ENCODE results near the gene SELENOW.

Gene SELENOW

DNA sequence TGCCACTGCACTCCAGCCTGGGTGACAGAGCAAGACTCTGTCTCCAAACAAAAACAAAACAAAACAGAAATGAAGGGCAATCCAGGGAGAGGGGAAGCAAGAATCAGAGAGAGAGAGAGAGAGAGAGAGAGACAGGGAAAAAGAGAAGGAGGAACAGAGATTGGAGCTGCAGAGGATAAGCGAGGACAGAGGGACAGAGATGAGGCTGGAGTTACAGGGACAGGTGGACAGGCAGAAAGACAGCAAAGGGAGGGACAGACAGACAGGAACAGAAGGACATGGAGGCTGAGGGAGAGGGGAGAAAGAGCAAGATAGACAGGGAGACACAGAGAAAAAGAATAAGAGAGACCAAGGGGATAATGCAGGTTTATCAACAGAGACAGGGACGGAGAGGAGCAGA lies 41.9 kb downstream of the SELENOW start:
- no peak for DNase-seq (ENCODE audit: low read depth in 2 of 2)

DNA sequence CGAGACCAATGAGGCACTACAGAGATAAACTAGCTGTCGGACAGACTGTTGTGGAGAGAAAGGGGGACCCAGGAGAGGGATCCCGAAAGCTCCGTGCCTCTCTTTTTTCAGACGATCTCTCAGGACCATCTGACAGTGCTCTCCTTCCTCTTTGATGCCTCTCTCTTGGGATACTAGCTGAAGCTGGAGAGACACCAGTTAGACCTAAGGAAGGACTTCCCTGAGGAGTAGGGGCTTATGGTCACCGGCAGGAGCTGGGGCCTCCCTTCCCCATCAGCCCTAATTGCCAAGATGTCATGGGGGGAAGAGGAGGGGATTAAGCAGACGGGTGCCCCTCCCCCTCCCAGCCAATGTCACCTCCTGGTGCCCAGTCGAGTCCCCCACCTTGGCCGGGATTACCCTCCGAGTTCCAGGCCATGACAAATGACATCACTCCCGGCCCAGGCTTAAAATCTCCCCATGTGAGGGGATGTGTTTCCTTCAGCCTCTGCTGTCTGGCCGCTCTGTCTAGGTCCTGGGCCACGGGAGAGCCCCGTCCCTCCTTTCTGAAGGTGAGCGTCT lies 43.0 kb downstream of the SELENOW start, which contains the start of gene CRX:
TSS of gene CRX (plus strand) at position 478 of the 561 bp plus-strand sequence. CDS start 12,507 bp downstream, outside the sequence.
- DNase-seq (ENCODE audit: low read depth in 2 of 2), result no peak

DNA sequence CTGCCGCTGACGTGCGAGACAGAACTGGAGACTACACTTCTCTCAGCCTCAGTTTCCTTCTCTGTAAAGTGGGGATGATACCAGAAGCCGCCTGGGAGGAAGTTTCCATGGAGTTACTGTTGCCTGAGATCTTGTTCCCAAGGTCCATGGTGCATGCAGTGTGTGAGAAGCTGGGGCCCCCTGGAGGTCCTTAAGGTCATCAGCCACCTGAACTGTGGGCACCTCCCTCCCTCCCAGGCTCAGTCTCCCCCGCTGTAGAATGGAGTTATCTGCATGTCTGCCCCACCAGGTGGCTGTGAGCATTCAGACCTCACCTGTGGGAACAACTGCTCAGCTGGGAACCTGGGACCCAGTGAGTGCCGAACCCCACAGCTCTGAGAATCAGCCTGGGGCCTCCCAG lies 45.9 kb downstream of the SELENOW start:
- no peak for DNase-seq (ENCODE audit: low read depth in 2 of 2)

DNA sequence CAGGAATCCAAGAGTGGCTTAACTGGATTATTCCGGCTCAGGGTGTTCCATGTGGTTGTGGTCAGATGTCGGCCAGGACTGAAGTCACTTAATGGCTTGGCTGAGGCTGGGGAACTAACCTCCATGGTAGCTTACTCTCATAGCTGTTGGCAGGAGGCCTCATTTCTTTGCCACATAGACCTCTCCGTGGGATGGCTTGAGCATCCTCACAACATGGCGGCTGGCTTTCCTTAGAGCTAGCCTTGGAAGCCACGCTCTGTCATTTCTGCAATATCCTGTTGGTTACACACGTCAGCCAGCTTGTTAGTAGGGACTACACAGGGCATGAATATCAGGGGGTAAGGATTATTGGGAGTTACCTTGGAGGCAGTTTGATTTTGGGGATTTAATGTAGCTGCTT lies 48.3 kb downstream of the SELENOW start:
- no peak for DNase-seq (ENCODE audit: low read depth in 2 of 2)

DNA sequence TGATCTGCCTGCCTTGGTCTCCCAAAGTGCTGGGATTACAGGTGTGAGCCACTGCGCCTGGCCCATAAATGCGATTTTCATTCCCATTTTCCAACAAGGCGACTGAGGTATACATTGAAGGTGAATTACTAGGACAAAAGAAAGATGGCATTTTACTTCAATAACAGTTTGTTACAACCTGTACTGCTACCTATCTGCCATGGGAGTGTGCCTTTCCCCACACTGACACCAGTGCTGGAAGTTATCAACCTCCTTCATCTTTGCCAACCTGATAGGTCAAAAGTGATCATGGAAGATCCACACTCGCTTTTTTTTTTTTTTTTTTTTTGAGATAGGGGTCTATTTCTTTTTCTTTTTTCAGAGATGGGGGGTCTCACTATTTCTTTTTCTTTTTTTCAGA lies 54.2 kb downstream of the SELENOW start:
- DNase-seq (ENCODE audit: low read depth in 2 of 2), result no peak
